SKM-1 treated with dmso at 0.1 percent for 144 hours (cell line): ENCODE measurements around the gene PADI6.
A peak's percentile ranks its signal among the peaks of the same experiment; 100 is the strongest.

Experiments used
- DNase-seq: peaks from one replicate; lab custom pipeline; 2025; ENCODE audit not compliant: unreplicated experiment; lab: John Stamatoyannopoulos, UW

The PADI6 gene

GRCh38 chr1:17433261-17433660, 61.3 kb downstream of the PADI6 start:
- DNase-seq = no peak

GRCh38 chr1:17434016-17434415, 62.0 kb downstream of the PADI6 start:
- DNase-seq = no peak

GRCh38 chr1:17434601-17435000, 62.6 kb downstream of the PADI6 start:
- no peak for DNase-seq

- DNase-seq = no peak
Measured at GRCh38 chr1:17436380-17437174, 64.6 kb downstream of the PADI6 start.

- DNase-seq = no peak
Measured at GRCh38 chr1:17437260-17437579, 65.2 kb downstream of the PADI6 start.

- no peak for DNase-seq
Measured at GRCh38 chr1:17437580-17438317, 65.8 kb downstream of the PADI6 start.

GRCh38 chr1:17438318-17439249, 66.6 kb downstream of the PADI6 start:
- DNase-seq = peak; percentile 48

- DNase-seq = peak; percentile 54
Measured at GRCh38 chr1:17439250-17440073, 67.5 kb downstream of the PADI6 start, which contains the start of gene RCC2. TSS of gene RCC2 (minus strand) at chr1:17439677. CDS start at chr1:17438514, 1,163 bp downstream.

GRCh38 chr1:17440074-17440826, 68.3 kb downstream of the PADI6 start:
- DNase-seq = no peak

GRCh38 chr1:17440827-17441168, 68.8 kb downstream of the PADI6 start:
- DNase-seq = no peak

GRCh38 chr1:17441265-17441992, 69.4 kb downstream of the PADI6 start:
- peak; percentile 25 for DNase-seq

- DNase-seq = no peak
Measured at GRCh38 chr1:17441993-17442357, 70.0 kb downstream of the PADI6 start.

- DNase-seq = no peak
Measured at GRCh38 chr1:17442841-17443240, 70.8 kb downstream of the PADI6 start.

GRCh38 chr1:17447501-17447992, 75.6 kb downstream of the PADI6 start:
- no peak for DNase-seq
